Heart left ventricle (tissue), 16 donors: ENCODE measurements around the gene SORCS2. TPM values are rescaled to one million over a fixed set of nuclear protein-coding genes. Genes with fewer than 3 reads are reported as not detected.
A peak's percentile ranks its signal among the peaks of the same experiment; 100 is the strongest.

Experiments
- ATAC-seq, 4 donors: fragments of 200-7000 bp; cut with Tn5 transposase; one replicate each; pipeline ENCODE4 v1.9.1; 2020 to 2022; ENCODE audit warnings: moderate library complexity in 4 of 4, mild to moderate bottlenecking in 3 of 4, moderate number of reproducible peaks in 1 of 4
- DNase-seq, 5 donors: peaks; one replicate each; pipeline ENCODE4 v3.0.0-alpha.2; 2020
- H3K27ac ChIP-seq, 12 donors: fragments of 200-600 bp; sonication (generic) in 4 of 12; one replicate each; pipeline versions ENCODE4 v1.5.0 to v1.8.0; 2016 to 2022; ENCODE audit warnings: mild to moderate bottlenecking in 2 of 12
- H3K27me3 ChIP-seq, 9 donors: fragments of 200-600 bp; sonication (generic) in 2 of 9; one replicate each; pipeline versions ENCODE4 v1.5.1 to v1.8.0; 2016 to 2022; ENCODE audit warnings: mild to moderate bottlenecking in 3 of 9
- H3K36me3 ChIP-seq, 9 donors: fragments of 200-600 bp; sonication (generic) in 2 of 9; one replicate each; pipeline versions ENCODE4 v1.5.0 to v1.8.0; 2018 to 2022; ENCODE audit warnings: mild to moderate bottlenecking in 2 of 9
- H3K4me1 ChIP-seq, 12 donors: fragments of 200-600 bp; sonication (generic) in 4 of 12; one replicate each; pipeline versions ENCODE4 v1.5.0 to v1.8.0; 2016 to 2022; ENCODE audit warnings: mild to moderate bottlenecking in 3 of 12
- H3K4me3 ChIP-seq, 12 donors: fragments of 200-600 bp; sonication (generic) in 4 of 12; one replicate each; pipeline versions ENCODE4 v1.5.0 to v1.8.0; 2017 to 2022; ENCODE audit warnings: mild to moderate bottlenecking in 9 of 12, moderate library complexity in 4 of 12
- H3K9me3 ChIP-seq, 12 donors: fragments of 200-600 bp; sonication (generic) in 4 of 12; one replicate each; pipeline versions ENCODE4 v1.5.0 to v1.8.0; 2016 to 2022; ENCODE audit warnings: mild to moderate bottlenecking in 1 of 12
- CTCF ChIP-seq, 12 donors: fragments of 200-600 bp; sonication (generic) in 4 of 12; IDR thresholded peaks; one replicate each; pipeline versions ENCODE4 v1.5.0 to v1.8.0; 2018 to 2022; ENCODE audit warnings: antibody characterized with exemption in 12 of 12, mild to moderate bottlenecking in 5 of 12
- POLR2A ChIP-seq, 2 donors: fragments of 450-650 bp; IDR thresholded peaks; one replicate each; pipeline ENCODE4 v1.6.1; 2017; ENCODE audit warnings: antibody characterized with exemption in 2 of 2, mild to moderate bottlenecking in 2 of 2, moderate library complexity in 2 of 2
- WGBS, 4 donors: extraction: QIAGEN DNeasy Blood & Tissue Kit in 2 of 4; methylation state at CpG; one replicate each; pipeline versions ENCODE4 v1.1.5 to v1.1.7; 2013 to 2018; 5-methylcytosine and 5-hydroxymethylcytosine counted together
- intact Hi-C, 10 donors: fragments of 100-400 bp; cut with DNase I; formaldehyde crosslinking; loops; one replicate each; pipeline versions ENCODE4 v1.11.1 to v1.14.2; 2022
- polyA plus RNA-seq, 2 donors: library from polyadenylated mRNA; stranded (reverse); fragments of 200-250 nt; gene quantifications; one replicate each; pipeline ENCODE4 v1.2.3, GENCODE V29; 2013
- total RNA-seq, 9 donors: library from RNA; depleted of rRNA in 2 of 9; stranded (reverse); fragments of >200 nt in 2 of 9; fragmentation: NEBNext Ultra II Directional in 3 of 9; extraction: Animal tissue kit (Norgen Biotek cat#: 25700) in 3 of 9; gene quantifications; one replicate each; pipeline versions ENCODE4 v1.1.0 to v1.2.4, GENCODE V29; 2016 to 2023
- donor health status: ischemic (EF 13 %, LVEDD 7.1; RV severe dilation, severe dysfunction).
- donor health status: healthy with polysubstance abuse.
- donor health status: DM: no; HTN: yes; CAD: no.
- donor health status: DM: no; HTN: no; CAD: no.
- donor health status: ischemic (EF 25% LVEDD 6.9; RV normal size, moderate dysfunction).
- donor health status: ischemic (EF 25% LVEDD 5.7; RV mildly dilated, moderate dysfunction).
- donor health status: healthy.
- donor health status: DM: yes; HTN: yes; CAD: no.
- donor health status: ischemic (EF 35%, LVEDD 5.7; RV mildly dilated, moderate dysfunction).
- donor health status: nonischemic (EF 11% LVEDD 7.7; RV severe dilation, severe dysfunction).
- donor health status: DM: yes; HTN: yes; CAD: no.
- donor health status: PGD.
- donor health status: ischemic (EF 29% LVEDD 5.4; RV normal size, mild dysfunction).
- donor health status: nonischemic (EF 23%, LVEDD 6.1; RV moderate dilation, normal function).

Gene SORCS2
- total and polyA plus RNA-seq, 11 donors = 0.28 to 5.5 (median 2.4) TPM

- peak; percentile 52 to 74 (median 60) for ATAC-seq
Observed at GRCh38 chr4:7295197-7295910, 103.0 kb downstream of the SORCS2 start.

GRCh38 chr4:7295911-7296660, 103.7 kb downstream of the SORCS2 start:
- peak overlapping the region in 1 of 12 donors; percentile 36 for H3K27ac ChIP-seq

More at GRCh38 chr4:7295197-7295910, 103.0 kb downstream of the SORCS2 start:
- no peaks in the 10 kb centered on the region for H3K36me3 ChIP-seq
- intact Hi-C loops = loop anchor here in 1 of 10 donors (1.0 kb wide), 1 partner anchor 103 kb away; the partner anchor contains the start of gene SORCS2
- H3K9me3 ChIP-seq = no peaks in the 10 kb centered on the region
- WGBS, 4 donors = 40 to 62% (median 46%) methylated on average over 9 to 22 of the region's 22 CpGs
- DNase-seq = peak; percentile 57 to 81 (median 71)
- peaks cover 0 to 4% (median 0%) of the 10 kb centered on the region in 9 donors for H3K27me3 ChIP-seq
- peaks cover 0 to 25% (median 8%) of the 10 kb centered on the region in 12 donors for H3K4me1 ChIP-seq
- no peak for TF ChIP-seq CTCF (IDR thresholded peaks at IDR 0.05)
- no peak for TF ChIP-seq POLR2A (IDR thresholded peaks at IDR 0.05)
- H3K27ac ChIP-seq = peak overlapping the region in 6 of 12 donors; percentile 17 to 59 (median 29)
- H3K4me3 ChIP-seq = peak overlapping the region in 7 of 12 donors; percentile 2 to 40 (median 18)

GRCh38 chr4:7296661-7297335, 104.5 kb downstream of the SORCS2 start:
- Histone ChIP-seq H3K27ac (no peak overlapping the region), H3K4me1 (peaks cover 0 to 17% (median 7%) of the 10 kb centered on the region in 12 donors), H3K9me3 (no peaks in the 10 kb centered on the region), H3K27me3 (peaks cover 0 to 4% (median 0%) of the 10 kb centered on the region in 9 donors), H3K4me3 (no peak overlapping the region), H3K36me3 (no peaks in the 10 kb centered on the region)
- intact Hi-C loops = loop anchor here in 8 of 10 donors (1.0 to 2.0 kb wide), 3 partner anchors 102 to 104 kb away; partner anchors contain the start of gene SORCS2 (in 7 of the 8)
- ATAC-seq (no peak), DNase-seq (peak in 1 of 5 donors; percentile 52)
- 85 to 87% (median 86%) methylated on average over 21 to 23 of the region's 23 CpGs for WGBS, 4 donors
- TF ChIP-seq POLR2A (IDR thresholded peaks at IDR 0.05) = no peak
- TF ChIP-seq CTCF (IDR thresholded peaks at IDR 0.05) = no peak

More at GRCh38 chr4:7295911-7296660, 103.7 kb downstream of the SORCS2 start:
- peak in 3 of 4 donors; percentile 58 to 70 (median 59) for ATAC-seq
- no peak overlapping the region for H3K4me3 ChIP-seq
- H3K36me3 ChIP-seq = no peaks in the 10 kb centered on the region
- H3K9me3 ChIP-seq = no peaks in the 10 kb centered on the region
- peak in 4 of 5 donors; percentile 42 to 74 (median 44) for DNase-seq
- H3K4me1 ChIP-seq = peaks cover 0 to 24% (median 8%) of the 10 kb centered on the region in 12 donors
- peak; percentile 26 to 74 (median 66) for TF ChIP-seq CTCF (IDR thresholded peaks at IDR 0.05)
- no peak for TF ChIP-seq POLR2A (IDR thresholded peaks at IDR 0.05)
- 59 to 71% (median 64%) methylated on average over 12 to 19 of the region's 19 CpGs for WGBS, 4 donors
- peaks cover 0 to 4% (median 0%) of the 10 kb centered on the region in 9 donors for H3K27me3 ChIP-seq
- intact Hi-C loops = loop anchor here in 9 of 10 donors (1.0 to 2.0 kb wide), 3 partner anchors 101 to 104 kb away; partner anchors contain the start of gene SORCS2 (in 8 of the 9)
